Body of pancreas (tissue), 4 donors: ENCODE measurements around the gene POLR3A.

Source experiments
- CTCF ChIP-seq, 7 experiments: fragments of 450-650 bp in 4 of 7; fragments of 200-600 bp in 3 of 7; sonication (generic) in 3 of 7; IDR thresholded peaks; one replicate each; pipeline ENCODE4 v1.5.1; 2016 to 2019; ENCODE audit warnings: antibody characterized with exemption in 7 of 7
- POLR2A ChIP-seq, 3 donors: fragments of 450-650 bp; IDR thresholded peaks; one replicate each; pipeline ENCODE4 v1.6.1; 2016; ENCODE audit warnings: antibody characterized with exemption in 3 of 3, mild to moderate bottlenecking in 2 of 3

- TF ChIP-seq POLR2A (IDR thresholded peaks at IDR 0.05) (no peak), CTCF (IDR thresholded peaks at IDR 0.05) (no peak)
These were observed 109.6 kb downstream of the POLR3A start for GRCh38 chr10:77919713-77920108.
